ENCODE measurements around the gene BBS12. TPM values are rescaled to one million over a fixed set of nuclear protein-coding genes. Genes with fewer than 3 reads are reported as not detected.

The BBS12 gene
- total RNA-seq, 1 donor from 2014 or later = 2.8 TPM

Other genes with a start within 250 kb of the BBS12 start
- gene IL21, start 111.6 kb upstream of the BBS12 start, total RNA-seq = not detected
- gene FGF2, start 94.1 kb downstream of the BBS12 start, total RNA-seq = 11.1 TPM
- 7.2 TPM for gene NUDT6, start 189.9 kb downstream of the BBS12 start, total RNA-seq